AML-193 (cell line): ENCODE results near the gene HDAC11.
A peak's percentile ranks its signal among the peaks of the same experiment; 100 is the strongest.
"Not testable (repeated sequence)": the region's sequence is repeated elsewhere in the genome, so short reads cannot be mapped to it uniquely, and the experiment has no call there.

Experiments used
- DNase-seq, 2 experiments: peaks; one replicate each; lab custom pipeline; 2025; lab: John Stamatoyannopoulos, UW

The HDAC11 gene

DNA sequence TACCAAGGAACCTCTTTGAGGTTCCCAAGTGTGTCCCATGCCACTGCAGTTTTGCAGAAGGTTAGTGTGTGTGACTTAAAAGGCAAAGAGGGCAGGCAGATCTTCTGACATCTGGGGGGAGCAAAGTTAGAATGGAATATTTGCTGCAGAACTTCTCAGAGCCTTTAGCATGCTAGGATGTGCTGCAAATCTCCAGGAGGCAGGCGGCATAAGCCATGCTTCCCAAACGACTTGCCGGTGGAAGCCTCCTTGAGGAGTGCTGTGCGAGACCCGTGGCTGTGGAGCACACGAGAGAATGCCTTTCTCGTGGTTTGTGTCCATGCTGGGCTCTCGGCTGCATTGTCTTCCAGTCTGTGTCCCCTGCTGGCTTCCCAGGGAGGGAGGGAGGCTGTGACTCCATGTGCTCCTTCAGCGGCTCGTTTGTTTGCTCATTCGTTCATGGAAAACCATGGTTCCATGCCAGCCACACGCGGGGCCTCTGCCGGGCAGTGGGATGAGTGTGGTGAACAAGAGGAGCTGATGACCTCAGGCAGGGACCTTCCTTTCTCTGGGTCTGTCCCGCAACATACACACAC is 13.8 kb downstream of the HDAC11 start:
- DNase-seq: no peak

DNA sequence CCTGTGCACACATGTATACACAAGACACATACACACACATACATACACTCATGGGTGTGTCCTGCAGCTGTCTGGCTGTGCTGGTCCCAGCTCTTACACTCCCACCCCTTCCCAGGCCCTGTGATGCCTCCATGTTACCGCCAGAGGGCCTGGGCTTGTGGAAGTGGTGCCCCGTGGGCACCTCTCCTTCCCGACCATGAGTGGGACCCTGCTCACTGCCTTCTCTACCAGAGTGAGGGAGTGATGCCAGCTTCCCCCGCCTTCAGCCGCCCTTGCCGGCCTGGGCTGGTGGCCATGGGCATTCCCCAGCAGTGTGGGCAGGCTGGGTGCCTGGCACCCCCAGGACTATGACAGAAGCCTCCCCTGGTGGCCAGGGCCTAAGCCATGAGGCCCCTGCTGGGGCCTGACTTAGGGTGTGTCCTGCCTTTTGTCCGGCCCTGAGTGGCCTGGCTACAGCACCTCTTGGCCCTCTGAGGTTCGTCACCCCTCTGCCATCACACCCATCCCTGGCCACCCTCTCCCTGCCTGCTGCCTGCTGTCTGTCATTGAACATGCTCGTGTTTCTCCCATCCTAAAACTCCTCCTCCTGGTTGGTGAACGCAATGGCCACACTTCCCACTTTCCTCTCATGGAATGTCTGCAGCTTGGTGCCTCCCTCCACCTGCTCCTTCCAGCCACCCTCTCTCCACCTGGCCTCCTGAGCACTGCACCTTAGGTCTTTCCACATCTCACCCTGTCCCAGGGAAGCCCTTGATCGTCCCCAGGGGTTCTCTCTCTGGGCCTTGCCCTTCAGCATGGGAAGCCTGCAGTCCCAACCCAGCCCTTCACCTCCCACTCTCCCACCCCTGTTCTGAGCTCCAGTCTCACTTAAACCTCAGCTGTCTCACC is 14.6 kb downstream of the HDAC11 start:
- DNase-seq: peak in 1 of 2 experiments; percentile 16

DNA sequence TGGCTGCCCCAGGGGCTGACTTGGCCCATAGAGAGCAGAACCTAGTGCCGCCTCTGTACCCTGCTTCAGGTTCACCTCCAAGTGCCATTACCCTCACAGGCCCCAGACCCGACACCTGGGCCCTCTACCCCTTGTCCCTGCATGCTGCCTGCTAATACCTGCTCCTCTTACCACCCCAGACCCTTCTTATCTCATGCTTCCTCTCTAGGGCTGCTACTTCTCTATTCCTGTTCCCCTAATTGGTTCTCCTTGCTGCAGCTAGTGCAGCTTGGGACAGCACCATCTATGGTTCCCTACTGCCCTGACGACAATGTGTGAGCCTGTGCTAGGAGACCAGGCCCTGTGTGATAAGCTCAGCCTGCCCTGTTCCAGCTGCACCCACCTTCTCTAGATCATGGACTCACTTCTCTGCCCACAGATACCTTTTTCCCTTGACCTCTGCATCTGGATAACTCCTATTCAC is 15.3 kb downstream of the HDAC11 start:
- DNase-seq: no peak

DNA sequence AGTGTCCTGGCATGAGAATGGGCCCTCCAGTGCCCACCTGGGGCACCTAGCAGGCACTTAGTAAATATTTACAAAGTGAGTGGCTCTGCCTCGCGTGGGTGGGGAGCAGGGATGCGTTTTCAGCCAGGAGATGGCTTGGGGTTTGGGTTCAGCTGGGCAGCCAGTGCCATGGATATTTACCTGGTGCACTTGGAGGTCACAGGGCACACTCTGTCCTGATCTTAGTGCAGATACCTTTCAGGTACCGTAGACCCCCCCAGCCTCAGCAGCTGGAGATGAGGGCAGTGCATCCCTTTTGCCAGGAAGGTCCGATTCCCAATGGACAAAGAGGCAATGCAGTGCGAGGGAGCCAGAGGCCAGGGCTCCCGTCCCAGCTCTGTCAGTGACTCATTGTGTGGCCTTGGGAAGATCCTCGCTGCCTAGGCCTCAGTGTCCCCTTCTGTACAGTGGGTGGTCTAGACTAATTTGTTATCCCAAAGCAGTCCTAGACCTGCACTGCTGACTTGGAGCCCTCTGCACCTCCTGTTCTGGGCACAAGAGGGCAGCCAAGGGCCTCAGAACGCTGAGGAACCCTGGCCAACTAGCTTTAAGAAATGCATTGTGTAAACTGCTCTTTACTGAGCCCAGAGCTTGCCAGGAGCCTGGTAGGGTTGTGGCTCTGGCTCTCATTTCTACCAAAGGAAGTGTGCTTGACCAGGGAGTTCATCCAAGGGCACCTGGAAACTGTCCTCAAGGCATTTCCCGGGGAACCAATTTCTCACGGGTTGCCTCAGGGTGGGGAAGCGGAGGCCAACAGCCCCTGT is 16.0 kb downstream of the HDAC11 start:
- DNase-seq: peak; percentile 73 to 86

DNA sequence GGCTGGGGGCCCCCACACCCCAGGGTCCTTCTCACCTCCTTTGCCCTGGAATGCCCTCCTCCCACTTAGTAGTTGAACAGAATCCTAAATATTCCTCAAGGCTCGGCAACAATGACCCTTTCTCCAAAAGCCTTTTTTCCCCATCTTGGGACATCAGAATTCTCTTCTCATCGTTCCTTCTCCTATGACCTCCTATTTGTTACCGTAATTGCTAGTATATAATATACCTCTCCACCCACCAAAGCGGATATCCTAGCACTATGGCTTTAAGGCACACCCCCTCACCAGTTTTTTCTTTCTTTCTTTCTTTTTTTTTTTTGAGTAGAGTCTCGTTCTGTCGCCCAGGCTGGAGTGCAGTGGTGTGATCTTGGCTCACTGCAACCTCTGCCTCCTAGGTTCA is 16.8 kb downstream of the HDAC11 start:
- DNase-seq: no peak

DNA sequence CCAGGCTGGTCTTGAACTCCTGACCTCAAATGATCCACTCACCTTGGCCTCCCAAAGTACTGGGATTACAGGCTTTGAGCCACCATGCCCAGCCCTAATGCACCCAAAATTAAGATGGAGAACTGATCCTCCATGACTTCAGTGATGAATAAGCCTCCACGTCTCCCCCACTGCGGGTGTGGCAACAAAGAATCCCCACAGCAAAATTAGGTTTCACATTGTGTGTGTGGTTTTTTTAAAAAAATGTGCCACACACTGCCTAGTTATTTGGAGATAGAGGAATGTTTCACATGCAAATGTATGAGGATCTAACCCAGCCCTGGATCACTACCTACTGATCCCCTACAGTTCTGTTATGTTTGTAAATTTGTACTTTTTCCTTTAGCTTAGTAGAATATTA is 17.3 kb downstream of the HDAC11 start:
- DNase-seq: no peak

DNA sequence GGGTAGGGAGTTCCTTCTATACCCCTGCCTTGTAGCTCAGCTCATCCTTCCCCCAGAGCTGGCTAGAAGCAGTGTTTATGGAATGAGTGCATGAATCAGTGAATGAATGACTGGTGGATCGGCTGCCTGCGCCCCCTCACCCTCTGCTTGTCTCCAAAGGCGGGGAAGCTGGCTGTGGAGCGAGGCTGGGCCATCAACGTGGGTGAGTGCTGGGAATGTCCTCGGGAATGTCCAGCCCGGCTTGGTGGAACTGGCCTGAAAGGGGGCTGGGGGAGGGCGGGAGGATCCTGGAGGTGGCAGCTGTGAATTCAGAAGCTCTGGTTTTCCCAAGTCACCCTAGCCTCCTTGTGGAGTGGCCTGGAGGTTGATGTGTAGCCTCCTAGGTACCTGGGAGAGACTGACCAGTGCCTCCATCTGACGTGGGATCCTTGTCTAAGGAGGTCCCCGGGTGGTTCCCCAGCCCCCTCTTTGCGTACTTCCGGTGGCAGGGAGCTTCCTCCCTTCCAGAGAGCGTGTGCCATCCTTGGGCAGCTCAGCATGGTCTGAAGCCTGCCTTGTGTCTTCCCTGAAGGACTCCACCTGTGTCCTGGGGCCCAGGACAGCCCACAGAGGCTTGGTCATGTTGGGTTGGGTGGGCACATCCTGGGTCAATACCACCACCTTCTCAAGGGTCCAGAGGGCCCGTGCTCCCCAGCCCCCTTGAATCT is 18.4 kb downstream of the HDAC11 start:
- no peak for DNase-seq

DNA sequence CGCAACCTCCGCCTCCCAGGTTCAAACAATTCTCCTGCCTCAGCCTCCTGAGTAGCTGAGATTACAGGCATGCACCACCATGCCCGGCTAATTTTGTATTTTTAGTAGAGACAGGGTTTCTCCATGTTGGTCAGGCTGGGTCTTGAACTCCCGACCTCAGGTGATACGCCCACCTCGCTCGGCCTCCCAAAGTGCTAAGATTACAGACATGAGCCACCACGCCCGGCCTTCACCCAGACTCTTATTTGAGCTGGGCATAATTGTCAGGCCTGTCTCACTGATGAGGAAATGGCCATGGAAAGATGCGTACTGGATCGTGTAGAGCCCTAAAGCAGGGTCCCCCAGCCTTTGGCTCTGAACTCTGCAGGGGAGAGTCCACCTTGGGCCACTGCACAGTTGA is 19.1 kb downstream of the HDAC11 start:
- not testable (repeated sequence) for DNase-seq

DNA sequence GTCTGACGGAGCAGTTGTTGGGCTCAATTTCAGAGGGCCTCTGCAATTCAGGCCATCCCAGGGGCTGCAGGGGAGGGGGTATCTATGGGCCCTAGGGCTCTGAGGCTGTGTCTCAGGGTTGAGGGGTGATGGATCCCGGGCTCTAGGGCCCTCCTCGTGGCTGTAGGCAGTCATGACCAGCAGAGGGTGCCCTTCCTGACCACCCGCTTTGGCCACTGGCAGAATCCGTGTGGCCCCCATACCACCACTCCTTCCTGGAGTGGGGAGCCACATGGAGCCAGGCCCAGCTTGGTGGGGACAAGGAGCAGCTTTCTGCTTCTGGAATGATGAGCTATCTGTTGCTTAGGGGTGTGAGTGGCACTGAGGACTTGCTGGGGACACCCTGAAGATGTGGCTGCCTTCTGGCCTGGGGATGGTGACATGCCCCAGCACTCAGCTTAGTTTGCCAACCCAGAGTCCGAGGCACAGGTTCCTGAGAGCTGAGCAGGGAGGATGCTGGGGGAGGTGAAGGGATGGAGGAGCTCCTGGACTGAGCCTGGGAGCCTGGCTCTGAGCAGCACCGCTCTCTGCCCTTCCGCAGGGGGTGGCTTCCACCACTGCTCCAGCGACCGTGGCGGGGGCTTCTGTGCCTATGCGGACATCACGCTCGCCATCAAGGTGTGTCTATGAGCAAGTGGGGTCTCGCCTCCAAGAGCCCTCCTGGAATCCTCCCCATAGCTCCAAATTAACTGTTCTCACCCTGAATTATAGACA is 20.2 kb downstream of the HDAC11 start:
- DNase-seq: peak in 1 of 2 experiments; percentile 8

DNA sequence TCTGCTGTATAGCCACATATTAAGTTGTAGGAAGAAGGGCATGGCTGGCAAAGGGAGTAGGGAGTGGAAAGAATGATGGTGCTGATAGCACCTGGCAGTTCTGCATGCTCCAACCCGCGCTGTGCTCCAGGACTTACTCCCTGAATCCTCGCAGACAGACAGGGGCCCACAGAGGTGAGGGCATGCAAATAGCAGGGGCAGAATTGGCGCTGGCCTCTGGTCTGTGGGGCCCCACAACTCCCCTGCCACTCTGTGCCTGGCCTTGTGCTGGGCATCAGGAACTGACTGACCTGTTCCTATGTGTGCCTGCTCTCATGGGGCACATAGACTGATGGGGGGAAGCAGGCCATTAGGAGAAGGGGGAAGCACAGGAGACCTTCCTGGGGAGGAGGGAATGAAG is 20.9 kb downstream of the HDAC11 start:
- DNase-seq: no peak

DNA sequence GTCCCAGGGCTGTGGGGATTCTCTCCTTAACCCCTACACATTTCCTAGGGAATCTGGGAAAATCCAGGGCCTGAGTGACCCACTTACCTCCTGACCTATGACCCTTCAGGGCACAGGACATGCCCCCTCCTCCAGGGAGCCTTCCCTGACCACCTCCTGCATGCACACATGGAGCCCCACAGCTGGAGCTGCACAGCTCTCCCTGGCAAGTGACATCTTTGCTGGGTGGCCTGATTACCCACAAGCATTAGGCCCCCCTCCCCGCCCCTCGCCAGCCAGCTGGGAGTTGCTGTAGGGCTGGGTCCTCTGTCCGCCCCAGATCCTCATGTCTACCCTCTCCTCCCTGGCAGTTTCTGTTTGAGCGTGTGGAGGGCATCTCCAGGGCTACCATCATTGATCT is 21.4 kb downstream of the HDAC11 start:
- no peak for DNase-seq

DNA sequence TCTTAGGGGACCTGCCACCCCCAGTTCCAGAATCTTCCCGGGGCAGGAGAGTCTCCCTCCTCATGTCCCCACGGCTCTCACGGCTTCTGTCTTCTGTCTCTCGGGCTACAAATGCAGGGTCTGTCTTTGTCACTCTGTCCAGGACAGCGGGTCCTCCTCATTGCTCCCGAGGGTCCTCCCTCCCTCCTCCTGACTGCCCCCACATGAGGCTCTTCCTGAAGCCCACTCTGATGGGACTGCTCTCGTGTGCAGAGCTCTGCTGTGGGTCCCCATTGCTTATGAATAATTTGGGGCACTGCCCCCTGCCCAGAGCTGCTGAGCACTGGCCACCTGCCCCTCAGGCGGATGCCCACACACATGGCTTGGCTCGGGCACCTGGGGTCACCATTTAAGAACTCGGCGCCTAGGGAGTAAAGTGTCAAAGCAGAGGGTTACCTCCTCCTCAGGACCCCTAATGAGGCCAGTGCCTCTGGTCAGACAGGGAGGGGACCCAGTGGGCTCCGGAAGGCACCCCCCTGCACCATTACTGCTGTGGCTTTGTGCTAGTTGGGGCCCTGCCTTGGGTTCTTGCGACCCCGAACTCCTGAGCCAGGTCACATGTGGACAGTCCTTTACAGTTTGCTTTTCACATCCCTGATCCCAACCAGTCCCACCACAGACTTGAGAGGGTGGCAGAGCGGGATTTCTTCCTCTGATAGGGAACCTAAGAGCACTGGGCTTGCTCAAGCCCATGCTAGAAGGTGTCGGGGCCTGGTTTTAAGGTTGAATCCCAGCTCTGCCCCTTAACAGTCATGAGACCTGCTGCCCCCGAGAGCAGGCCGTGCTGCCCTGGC is 22.1 kb downstream of the HDAC11 start:
- DNase-seq: no peak

DNA sequence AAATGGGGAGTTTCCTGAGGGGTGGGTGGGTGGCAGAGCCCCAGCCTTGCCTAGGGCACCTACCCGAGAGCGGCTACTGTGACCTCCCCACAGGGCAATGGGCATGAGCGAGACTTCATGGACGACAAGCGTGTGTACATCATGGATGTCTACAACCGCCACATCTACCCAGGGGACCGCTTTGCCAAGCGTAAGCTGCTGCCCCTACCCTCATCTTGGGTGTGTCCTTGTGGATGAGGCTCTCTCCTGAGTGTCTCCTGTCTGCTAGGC is 22.6 kb downstream of the HDAC11 start:
- DNase-seq: no peak

DNA sequence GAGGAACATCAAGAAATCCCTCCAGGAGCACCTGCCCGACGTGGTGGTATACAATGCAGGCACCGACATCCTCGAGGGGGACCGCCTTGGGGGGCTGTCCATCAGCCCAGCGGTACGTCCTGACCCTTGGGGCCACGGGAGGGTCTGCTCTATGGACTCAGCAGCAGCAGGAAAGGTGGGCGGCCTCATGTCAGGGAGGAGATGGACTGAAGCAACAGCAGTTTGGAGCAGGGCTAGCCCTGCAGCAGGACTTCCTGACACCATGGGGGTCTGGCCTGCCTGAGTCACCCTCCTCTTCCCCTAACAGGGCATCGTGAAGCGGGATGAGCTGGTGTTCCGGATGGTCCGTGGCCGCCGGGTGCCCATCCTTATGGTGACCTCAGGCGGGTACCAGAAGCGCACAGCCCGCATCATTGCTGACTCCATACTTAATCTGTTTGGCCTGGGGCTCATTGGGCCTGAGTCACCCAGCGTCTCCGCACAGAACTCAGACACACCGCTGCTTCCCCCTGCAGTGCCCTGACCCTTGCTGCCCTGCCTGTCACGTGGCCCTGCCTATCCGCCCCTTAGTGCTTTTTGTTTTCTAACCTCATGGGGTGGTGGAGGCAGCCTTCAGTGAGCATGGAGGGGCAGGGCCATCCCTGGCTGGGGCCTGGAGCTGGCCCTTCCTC is 24.2 kb downstream of the HDAC11 start:
- no peak for DNase-seq

DNA sequence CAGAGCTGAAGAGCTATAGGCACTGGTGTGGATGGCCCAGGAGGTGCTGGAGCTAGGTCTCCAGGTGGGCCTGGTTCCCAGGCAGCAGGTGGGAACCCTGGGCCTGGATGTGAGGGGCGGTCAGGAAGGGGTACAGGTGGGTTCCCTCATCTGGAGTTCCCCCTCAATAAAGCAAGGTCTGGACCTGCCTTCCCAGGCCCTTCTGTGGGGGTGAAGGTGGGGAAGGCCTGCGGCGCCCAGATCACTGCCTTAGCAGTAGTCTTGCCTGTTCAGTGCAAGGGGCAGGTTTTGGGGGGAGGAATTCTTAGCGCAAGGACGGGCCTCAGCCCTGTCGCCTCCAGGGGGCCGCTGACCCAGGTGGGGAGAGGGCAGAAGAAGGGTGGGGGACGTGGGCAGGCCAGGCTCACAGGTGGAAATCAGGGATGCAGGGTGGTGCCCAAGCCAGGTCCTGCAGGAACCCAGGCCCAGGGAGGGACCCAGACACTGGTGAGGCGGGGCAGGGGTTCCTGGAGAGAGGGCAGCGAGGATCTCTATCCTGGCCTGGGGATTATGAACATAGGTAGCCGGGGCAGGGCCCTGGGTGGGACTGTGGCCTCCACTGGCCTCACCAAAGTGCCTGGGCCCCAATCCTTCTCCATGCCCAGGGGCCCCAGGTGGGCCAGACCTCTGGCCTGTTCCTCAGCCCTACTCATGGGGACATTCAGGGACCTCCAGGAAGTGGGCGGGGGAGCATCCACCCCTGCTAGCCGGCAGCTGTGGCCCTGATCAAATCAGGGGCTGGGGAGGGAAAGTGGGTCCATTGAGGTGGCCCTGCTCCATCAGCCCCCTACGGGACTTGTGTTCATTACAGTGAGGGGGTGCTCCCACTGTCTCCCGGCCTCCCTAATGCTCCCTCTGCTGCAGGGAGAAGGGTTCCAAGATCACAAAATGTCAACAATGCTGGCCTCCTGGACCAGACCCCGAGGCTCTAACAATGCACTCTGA is 25.3 kb downstream of the HDAC11 start:
- DNase-seq: no peak

DNA sequence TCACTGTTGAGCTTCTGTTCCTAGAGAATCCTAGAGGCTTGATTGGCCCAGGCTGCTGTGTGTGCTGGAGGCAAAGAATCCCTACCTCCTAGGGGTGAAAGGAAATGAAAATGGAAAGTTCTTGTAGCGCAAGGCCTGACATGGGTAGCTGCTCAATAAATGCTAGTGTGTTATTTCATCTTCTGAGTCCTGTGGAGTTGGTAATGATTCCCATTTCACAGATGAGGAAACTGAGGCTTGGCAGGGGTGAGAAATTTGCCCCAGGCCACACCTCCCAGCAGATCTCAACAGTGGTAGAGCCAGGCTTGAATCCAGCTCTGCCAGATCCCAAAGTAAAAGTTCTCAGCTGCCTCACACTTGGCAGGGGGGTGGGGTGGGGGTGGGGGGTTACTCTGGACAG is 26.1 kb downstream of the HDAC11 start:
- DNase-seq: no peak

DNA sequence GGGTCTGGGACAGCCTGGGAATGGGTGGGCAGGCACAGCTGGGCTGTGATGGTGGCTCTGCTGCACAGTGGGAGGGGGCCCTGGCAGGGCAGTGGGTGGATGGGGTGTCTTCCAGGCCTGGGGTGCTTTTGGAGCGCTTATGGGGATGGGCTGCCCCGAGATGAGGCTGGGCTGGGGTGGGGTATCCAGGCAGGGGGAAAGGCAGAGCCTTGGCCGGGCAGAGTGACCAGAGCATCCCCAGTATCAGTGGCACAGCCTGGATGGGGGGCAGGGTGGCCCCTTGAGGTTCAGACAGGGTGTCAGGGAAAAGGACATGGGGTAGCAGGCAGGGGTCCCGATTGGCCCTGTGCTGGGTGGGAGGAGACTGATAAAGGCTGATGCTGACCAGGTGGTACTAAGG is 26.6 kb downstream of the HDAC11 start:
- no peak for DNase-seq

DNA sequence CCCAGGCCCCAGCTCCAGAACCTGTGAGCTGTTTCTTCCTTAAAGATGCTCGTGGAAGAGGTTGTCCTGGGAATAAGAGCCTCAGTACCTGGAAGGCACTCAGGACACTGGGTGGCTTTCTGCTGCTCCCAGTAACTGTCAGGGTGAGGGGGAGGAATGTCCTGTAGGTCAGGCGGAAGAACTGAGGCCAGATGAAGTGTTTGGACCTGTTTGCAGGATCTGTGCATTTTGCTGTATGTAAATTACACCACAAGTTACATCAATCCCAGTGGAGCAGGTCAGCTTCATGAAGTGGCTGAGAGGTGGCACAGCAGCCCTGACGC is 27.1 kb downstream of the HDAC11 start:
- DNase-seq: no peak
